WTC11 (cell line): Measurements from ENCODE around the gene ZNF878. TPM values are rescaled to one million over a fixed set of nuclear protein-coding genes. Genes with fewer than 3 reads are reported as not detected.

ENCODE experiments used
- ATAC-seq: fragments of 200-7000 bp; cut with Tn5 transposase; 2 replicates; pipeline ENCODE4 v1.10.0; 2021; ENCODE audit warnings: mild to moderate bottlenecking, moderate library complexity
- CTCF ChIA-PET: fragments of 300-600 bp; sonication (Branson Sonifier 250); formaldehyde crosslinking; loops from one replicate; lab custom pipeline; 2021; ENCODE audit warnings: antibody characterized with exemption; lab: Charles Lee
- POLR2A ChIA-PET: fragments of 350-600 bp; sonication (Branson Sonifier 250); formaldehyde crosslinking; loops from one replicate; lab custom pipeline; 2021; ENCODE audit warnings: antibody characterized with exemption; lab: Charles Lee
- DNase-seq: peaks from one replicate; pipeline ENCODE4 v3.0.0; 2021; ENCODE audit warnings: low spot score
- H3K27ac Mint-ChIP-seq: 2 replicates; pipeline ENCODE4 v1.8.0; 2021; ENCODE audit warnings: mixed read lengths
- H3K27me3 Mint-ChIP-seq: 2 replicates; pipeline ENCODE4 v1.8.0; 2021; ENCODE audit warnings: low read depth, mild to moderate bottlenecking, moderate library complexity, mixed read lengths
- H3K36me3 Mint-ChIP-seq: 2 replicates; pipeline ENCODE4 v1.8.0; 2021; ENCODE audit warnings: mixed read lengths
- H3K4me1 Mint-ChIP-seq: 2 replicates; pipeline ENCODE4 v1.8.0; 2022; ENCODE audit warnings: mixed read lengths
- H3K4me3 Mint-ChIP-seq: 2 replicates; pipeline ENCODE4 v1.8.0; 2021; ENCODE audit warnings: mild to moderate bottlenecking, moderate library complexity, mixed read lengths
- H3K9me3 Mint-ChIP-seq: 2 replicates; pipeline ENCODE4 v1.8.0; 2021; ENCODE audit warnings: mixed read lengths
- ATF2 ChIP-seq: sonication (generic); formaldehyde crosslinking; IDR thresholded peaks from 2 replicates; pipeline ENCODE4 v1.8.1; 2022; ENCODE audit warnings: low read depth, missing genetic modification reagents, borderline replicate concordance
- FOXK1 ChIP-seq: sonication (generic); formaldehyde crosslinking; IDR thresholded peaks from 2 replicates; pipeline ENCODE4 v1.8.0; 2022; ENCODE audit warnings: mild to moderate bottlenecking, moderate library complexity, missing genetic modification reagents
- NR2C2 ChIP-seq: sonication (generic); formaldehyde crosslinking; IDR thresholded peaks from 2 replicates; pipeline ENCODE4 v1.8.0; 2022; ENCODE audit warnings: mild to moderate bottlenecking, missing genetic modification reagents
- PREB ChIP-seq: sonication (generic); formaldehyde crosslinking; IDR thresholded peaks from 2 replicates; pipeline ENCODE4 v1.8.1; 2022; ENCODE audit warnings: mild to moderate bottlenecking, missing genetic modification reagents, moderate library complexity, borderline replicate concordance
- STAT6 ChIP-seq: sonication (generic); formaldehyde crosslinking; conservative IDR thresholded peaks from 2 replicates; pipeline ENCODE4 v1.8.1; 2023; ENCODE audit warnings: mild to moderate bottlenecking, low read depth, missing genetic modification reagents, moderate library complexity
- USF2 ChIP-seq: sonication (generic); formaldehyde crosslinking; IDR thresholded peaks from 2 replicates; pipeline ENCODE4 v1.8.1; 2023; ENCODE audit warnings: mild to moderate bottlenecking, missing genetic modification reagents, moderate library complexity
- ZNF281 ChIP-seq: sonication (generic); formaldehyde crosslinking; IDR thresholded peaks from 2 replicates; pipeline ENCODE4 v1.8.0; 2023; ENCODE audit warnings: mild to moderate bottlenecking, missing genetic modification reagents
- ZNF532 ChIP-seq: fragments of 250-450 bp; sonication (Bioruptor Pico); IDR thresholded peaks from 2 replicates; pipeline ENCODE4 v1.9.0; 2021; ENCODE audit warnings: mild to moderate bottlenecking, borderline replicate concordance
- total RNA-seq: library from RNA; stranded (reverse); gene quantifications from 3 replicates; pipeline ENCODE4 v1.2.3, GENCODE V29; 2021

Gene ZNF878
- total RNA-seq, 1 experiment from 2014 or later: 12.5 TPM

GRCh38 chr19:12095111-12095790 lies 42.5 kb upstream of the ZNF878 start (continued):
- no peak for TF ChIP-seq ZNF532 (CRISPR knock-in tag)
- no peak for TF ChIP-seq USF2 (CRISPR knock-in tag)
- no peak for TF ChIP-seq ZNF281 (CRISPR knock-in tag)
- no peak for TF ChIP-seq PREB (CRISPR knock-in tag)
- TF ChIP-seq NR2C2: no peak
- TF ChIP-seq STAT6 (CRISPR knock-in tag): no peak

GRCh38 chr19:12093777-12094176 lies 41.0 kb upstream of the ZNF878 start:
- peaks cover 44% of the 10 kb centered on the region for H3K36me3 Mint-ChIP-seq
- no peak overlapping the region for H3K27ac Mint-ChIP-seq
- ATAC-seq: no peak

More at GRCh38 chr19:12093777-12094176, 41.0 kb upstream of the ZNF878 start:
- Mint-ChIP-seq H3K27me3 (no peaks in the 10 kb centered on the region), H3K4me3 (peak overlapping the region; percentile 89), H3K4me1 (peaks cover 12% of the 10 kb centered on the region)
- POLR2A ChIA-PET: no interaction called here
- no peak for DNase-seq
- no peak for TF ChIP-seq FOXK1 (CRISPR knock-in tag)
- no peak for TF ChIP-seq ATF2 (CRISPR knock-in tag)
- TF ChIP-seq, all 79 proteins: peak for 0
- peaks cover 27% of the 10 kb centered on the region for H3K9me3 Mint-ChIP-seq
- CTCF ChIA-PET: interaction anchor here (1.1 kb wide), 1 partner anchor 34 kb away, joined by 3 read pairs; no protein-coding TSS in a partner anchor
